ENCODE measurements around the gene FAM181B.

FAM181B gene

GRCh38 chr11:82753921-82754320 is 20.3 kb upstream of the FAM181B start:
- TF ChIP-seq CTCF (IDR thresholded peaks at IDR 0.05; ENCODE audit: low read depth, low read length) = no peak
- H3K4me3 ChIP-seq (ENCODE audit: low read depth, low read length) = no peak overlapping the region

- H3K4me3 ChIP-seq (ENCODE audit: low read depth, low read length) = no peak overlapping the region
- TF ChIP-seq CTCF (IDR thresholded peaks at IDR 0.05; ENCODE audit: low read depth, low read length) = no peak
Measured at GRCh38 chr11:82752801-82753200, 19.1 kb upstream of the FAM181B start.

- no peak for TF ChIP-seq CTCF (IDR thresholded peaks at IDR 0.05; ENCODE audit: low read depth, low read length)
- H3K4me3 ChIP-seq (ENCODE audit: low read depth, low read length) = no peak overlapping the region
Measured at GRCh38 chr11:82750643-82751139, 17.0 kb upstream of the FAM181B start.

GRCh38 chr11:82747471-82747870 is 13.8 kb upstream of the FAM181B start:
- no peak for TF ChIP-seq CTCF (IDR thresholded peaks at IDR 0.05; ENCODE audit: low read depth, low read length)
- H3K4me3 ChIP-seq (ENCODE audit: low read depth, low read length) = no peak overlapping the region

GRCh38 chr11:82738091-82738490 is 4.4 kb upstream of the FAM181B start:
- no peak for TF ChIP-seq CTCF (IDR thresholded peaks at IDR 0.05; ENCODE audit: low read depth, low read length)

GRCh38 chr11:82734120-82734479 is 436 bp upstream of the FAM181B start:
- TF ChIP-seq CTCF (IDR thresholded peaks at IDR 0.05; ENCODE audit: low read depth, low read length) = no peak
- no peak overlapping the region for H3K4me3 ChIP-seq (ENCODE audit: low read depth, low read length)

More at GRCh38 chr11:82738091-82738490, 4.4 kb upstream of the FAM181B start:
- H3K4me3 ChIP-seq (ENCODE audit: low read depth, low read length) = no peak overlapping the region

- no peak overlapping the region for H3K4me3 ChIP-seq (ENCODE audit: low read depth, low read length)
Measured at GRCh38 chr11:82732734-82733443, 775 bp downstream of the FAM181B start.

More at GRCh38 chr11:82732734-82733443, 775 bp downstream of the FAM181B start:
- TF ChIP-seq CTCF (IDR thresholded peaks at IDR 0.05; ENCODE audit: low read depth, low read length) = no peak

Data from WI38 (cell line).